ENCODE results near the gene RPH3AL. TPM values are rescaled to one million over a fixed set of nuclear protein-coding genes. Genes with fewer than 3 reads are reported as not detected.
"Not testable (repeated sequence)": the region's sequence is repeated elsewhere in the genome, so short reads cannot be mapped to it uniquely, and the experiment has no call there.

The RPH3AL gene
- total RNA-seq, 1 experiment from 2014 or later = 28.8 TPM

DNA sequence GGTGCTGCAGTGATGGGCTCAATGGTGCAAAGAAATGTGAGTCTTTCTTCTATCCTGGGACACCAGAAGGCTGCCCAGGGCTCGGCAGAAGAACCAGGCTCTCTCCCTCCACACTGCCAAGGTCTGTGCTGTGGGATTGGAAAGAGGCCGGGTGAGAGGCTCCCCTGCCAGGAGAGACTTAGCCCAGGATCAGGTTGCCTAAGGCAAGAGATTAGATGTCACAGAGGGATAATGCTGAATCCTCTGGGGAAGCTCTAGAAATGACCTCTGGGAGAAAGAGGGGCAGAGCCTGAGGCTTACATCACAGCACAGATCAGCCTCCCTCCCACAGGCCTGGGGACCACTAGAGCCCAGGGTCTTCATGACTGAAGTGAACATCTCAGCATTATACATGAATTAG is 165.5 kb downstream of the RPH3AL start:
- DNase-seq (ENCODE audit: low read depth) = no peak
- in situ Hi-C loops (cut with HindIII; ENCODE audit: low pct_unique_long_range_greater_than_20kb, low sequenced_read_pairs) = no loop called here

DNA sequence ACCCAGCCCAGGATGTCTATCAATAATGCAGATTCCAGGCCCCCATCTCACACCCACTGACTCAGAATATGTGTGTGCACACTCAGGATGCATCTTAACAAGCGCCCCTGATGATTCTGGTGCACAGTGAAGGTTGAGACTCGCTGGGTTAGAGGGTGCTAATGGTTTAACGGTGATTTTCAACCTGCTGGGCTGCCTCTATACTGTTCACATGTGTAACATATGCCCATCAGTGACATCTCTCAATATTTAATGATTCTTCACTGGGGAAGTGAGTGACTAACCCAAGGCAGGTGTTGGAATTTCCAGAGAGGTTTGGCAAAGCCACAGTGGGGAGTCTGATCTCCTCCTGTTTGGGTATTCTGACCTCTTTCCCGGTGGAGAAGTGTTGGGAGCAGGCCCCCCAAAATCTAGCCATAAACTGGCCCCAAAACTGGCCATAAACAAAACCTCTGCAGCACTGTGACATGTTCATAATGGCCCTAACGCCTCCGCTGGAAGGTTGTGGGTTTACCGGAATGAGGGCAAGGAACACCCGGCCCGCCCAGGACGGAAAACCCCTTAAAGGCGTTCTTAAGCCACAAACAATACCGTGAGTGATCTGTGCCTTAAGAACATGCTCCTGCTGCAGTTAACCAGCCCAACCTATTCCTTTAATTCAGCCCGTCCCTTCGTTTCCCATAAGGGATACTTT is 167.0 kb downstream of the RPH3AL start:
- in situ Hi-C loops (cut with HindIII; ENCODE audit: low pct_unique_long_range_greater_than_20kb, low sequenced_read_pairs) = no loop called here

DNA sequence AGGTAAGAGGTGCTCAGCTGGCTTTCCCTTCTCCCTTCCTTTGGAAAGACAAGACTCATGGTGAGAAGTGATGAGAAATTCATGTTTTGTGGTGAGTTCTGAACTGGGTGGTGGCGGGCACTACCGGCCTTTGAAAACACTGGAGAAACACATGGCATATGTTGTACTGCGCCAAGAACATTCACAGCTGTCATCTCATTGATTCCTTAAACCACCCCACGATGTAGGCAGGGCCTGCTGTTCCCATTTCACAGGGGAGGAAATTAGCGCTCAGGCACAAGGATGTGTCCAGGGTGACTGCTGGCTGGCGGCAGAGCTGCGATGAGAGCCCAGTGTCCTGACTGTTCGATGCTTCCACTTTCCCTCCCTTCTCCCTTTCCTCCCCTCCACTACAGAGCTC is 169.6 kb downstream of the RPH3AL start:
- DNase-seq (ENCODE audit: low read depth) = no peak
- in situ Hi-C loops (cut with HindIII; ENCODE audit: low pct_unique_long_range_greater_than_20kb, low sequenced_read_pairs) = no loop called here

More for the DNA sequence above, 167.0 kb downstream of the RPH3AL start:
- DNase-seq (ENCODE audit: low read depth) = no peak

DNA sequence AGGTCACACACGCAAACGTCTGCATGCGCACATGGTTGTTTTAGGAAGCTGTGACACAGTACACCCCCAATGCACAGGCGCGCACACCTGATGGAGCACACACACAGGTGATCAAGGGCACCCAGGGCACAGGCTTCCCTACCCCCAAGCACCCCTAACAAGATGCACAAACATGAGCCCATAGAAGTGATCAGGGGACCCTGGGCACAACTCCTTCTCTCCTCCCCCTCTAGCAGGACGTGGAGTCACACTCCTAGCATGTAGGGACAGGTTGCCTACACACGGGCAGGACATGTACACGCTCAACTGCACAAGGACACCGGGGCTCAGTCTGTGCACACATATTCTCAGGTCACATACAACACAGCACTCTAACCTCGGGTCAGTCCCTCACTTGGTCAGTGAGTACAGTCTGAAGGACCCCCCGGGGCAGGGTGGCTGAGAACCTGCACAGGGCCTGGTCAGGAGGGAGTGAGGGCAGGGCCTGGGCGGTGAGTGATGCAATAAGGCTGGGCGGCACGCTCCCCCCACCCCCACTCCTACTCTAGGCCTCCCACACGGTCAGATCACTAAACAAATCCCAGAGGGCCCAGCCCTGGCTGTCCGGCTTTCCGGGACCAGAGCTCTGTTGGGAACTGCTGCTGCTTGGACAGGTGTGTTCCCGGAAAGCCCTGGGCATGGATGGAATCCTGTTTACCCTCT is 170.4 kb downstream of the RPH3AL start:
- in situ Hi-C loops (cut with HindIII; ENCODE audit: low pct_unique_long_range_greater_than_20kb, low sequenced_read_pairs) = no loop called here
- DNase-seq (ENCODE audit: low read depth) = no peak

DNA sequence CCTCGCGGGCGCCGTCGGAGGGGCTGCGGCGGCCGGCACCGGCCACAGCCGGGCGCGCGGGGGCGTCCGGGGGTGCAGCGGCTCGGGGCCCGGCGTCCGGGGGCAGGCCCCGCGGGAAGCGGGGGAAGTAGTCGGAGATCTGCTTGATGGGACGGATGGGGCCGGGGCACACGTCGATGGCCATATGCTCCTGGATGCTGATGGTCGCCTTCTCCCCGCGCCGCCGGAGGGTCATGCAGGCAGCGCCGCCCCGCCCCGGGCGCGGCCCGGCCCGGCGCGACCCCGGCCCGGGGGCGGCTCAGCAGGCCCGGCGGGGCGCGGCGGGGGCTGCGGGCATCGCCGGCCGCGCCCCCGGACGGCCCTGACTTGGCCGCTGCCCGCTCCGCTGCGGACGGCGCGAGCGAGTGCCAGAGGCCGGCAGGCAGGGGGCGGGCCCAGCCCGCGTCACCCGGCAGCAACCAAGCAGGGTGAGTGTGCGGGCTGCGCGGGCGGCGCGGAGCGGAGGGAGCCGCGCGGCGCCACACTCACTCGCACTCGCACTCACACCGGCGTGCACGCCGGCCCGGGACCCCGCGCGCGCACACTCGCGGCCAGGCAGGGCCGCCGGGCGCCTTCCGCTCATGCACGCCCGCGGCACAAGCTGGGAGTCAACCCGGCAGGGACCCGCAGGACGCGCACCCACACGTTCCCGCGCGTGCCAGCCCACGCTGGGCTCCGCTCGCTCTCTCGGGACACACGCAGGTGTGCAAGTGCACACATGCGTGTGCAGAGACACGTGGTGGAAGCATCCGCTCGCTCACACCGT is 171.2 kb downstream of the RPH3AL start, which contains the start of gene DOC2B:
Gene DOC2B, minus strand, starts transcription at position 406 of the 805 bp plus-strand sequence. Its CDS starts 171 bp downstream, at position 235.
- in situ Hi-C loops (cut with HindIII; ENCODE audit: low pct_unique_long_range_greater_than_20kb, low sequenced_read_pairs) = no loop called here
- DNase-seq (ENCODE audit: low read depth) = peak; percentile 29

DNA sequence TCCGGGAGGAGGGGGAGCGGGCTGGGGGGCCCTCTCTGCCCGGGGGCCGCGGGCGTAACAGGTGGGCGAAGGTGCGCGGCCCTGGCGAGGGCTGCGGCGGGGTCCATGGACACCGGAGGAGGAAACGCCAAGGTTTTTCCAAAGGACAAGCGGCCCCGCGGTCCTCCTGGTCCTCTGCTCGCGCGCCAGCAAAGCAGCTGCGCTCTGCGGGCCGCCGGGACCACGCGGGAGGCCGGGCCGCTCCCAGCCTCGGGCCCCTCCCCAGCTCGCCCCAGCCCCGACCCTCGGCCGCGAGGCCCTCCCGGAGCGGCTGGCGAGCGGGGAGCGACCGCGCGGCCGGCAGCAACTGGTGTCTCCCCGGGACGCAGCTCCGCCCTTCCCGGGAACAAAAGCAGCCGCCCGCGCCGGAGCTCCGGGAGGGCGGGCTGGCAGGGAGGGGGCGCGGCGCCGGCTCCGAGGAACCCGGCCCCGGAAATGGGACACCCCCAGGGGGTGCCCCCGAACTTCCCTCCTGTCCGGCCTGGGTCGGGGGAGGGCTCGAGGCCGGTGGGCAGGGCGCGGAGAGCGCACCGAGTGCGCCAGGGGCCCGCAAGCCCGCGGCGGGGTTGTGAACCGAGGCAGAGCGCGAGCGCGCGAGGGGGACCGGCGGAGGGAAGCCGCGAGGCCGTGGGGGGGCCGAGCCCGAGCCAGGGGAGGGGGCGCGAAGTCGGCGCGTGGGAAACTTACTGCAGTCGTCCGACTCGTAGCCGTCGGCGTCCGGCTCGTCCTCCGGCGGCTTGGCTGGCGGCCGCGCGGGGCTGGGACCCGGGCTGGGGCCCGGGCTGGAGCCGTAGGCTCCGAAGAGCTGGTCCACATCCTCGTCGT is 172.0 kb downstream of the RPH3AL start:
- peak; percentile 31 for DNase-seq (ENCODE audit: low read depth)
- in situ Hi-C loops (cut with HindIII; ENCODE audit: low pct_unique_long_range_greater_than_20kb, low sequenced_read_pairs) = no loop called here

DNA sequence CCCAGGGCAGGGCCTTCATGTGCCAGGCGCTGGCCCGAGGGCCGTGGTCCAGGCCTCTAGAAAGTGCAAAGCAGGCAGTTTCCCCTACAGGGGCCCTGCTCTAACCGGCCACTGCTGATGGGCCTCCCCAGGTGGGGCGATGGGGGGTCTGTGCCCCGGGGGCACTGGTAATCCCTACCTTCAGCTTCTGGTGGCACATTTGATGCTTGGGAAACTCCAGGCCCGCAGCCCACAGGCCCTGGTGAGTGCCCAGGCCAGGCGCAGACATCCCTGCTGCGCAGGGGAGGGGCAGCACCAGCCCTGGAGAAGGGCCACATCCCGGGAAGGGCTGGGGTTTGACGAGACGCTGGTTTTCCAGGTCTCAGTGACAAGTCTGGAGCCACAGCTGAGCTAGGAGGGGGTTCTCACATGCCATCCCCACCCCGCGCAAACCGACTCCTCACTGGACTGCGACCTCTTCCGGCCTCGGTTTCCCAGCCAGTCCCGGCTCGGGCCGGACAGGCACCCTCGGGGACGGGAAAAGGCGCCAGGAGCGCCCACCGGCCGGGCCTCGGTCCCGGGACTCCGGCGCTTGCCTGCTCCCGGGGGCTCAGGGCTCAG is 172.7 kb downstream of the RPH3AL start:
- DNase-seq (ENCODE audit: low read depth) = no peak
- in situ Hi-C loops (cut with HindIII; ENCODE audit: low pct_unique_long_range_greater_than_20kb, low sequenced_read_pairs) = no loop called here

DNA sequence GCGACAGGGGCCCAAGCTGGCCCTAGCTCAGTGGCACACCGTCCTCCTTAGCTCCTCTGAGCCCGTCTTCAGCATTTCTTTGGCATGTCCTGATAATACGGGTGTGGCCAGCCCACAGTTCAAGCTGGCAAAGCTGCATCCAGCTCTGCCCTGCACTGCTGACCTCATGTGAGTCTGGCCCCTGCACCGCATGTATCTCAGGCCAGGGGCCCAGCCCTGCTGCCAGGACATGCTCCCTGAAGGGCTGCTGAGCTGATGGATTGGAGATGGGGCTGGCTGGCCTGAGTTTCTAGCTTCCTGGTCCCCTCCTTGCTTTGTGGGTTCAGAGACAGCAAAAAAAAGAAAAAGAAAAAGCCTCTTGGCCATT is 173.6 kb downstream of the RPH3AL start:
- DNase-seq (ENCODE audit: low read depth) = no peak
- in situ Hi-C loops (cut with HindIII; ENCODE audit: low pct_unique_long_range_greater_than_20kb, low sequenced_read_pairs) = no loop called here

DNA sequence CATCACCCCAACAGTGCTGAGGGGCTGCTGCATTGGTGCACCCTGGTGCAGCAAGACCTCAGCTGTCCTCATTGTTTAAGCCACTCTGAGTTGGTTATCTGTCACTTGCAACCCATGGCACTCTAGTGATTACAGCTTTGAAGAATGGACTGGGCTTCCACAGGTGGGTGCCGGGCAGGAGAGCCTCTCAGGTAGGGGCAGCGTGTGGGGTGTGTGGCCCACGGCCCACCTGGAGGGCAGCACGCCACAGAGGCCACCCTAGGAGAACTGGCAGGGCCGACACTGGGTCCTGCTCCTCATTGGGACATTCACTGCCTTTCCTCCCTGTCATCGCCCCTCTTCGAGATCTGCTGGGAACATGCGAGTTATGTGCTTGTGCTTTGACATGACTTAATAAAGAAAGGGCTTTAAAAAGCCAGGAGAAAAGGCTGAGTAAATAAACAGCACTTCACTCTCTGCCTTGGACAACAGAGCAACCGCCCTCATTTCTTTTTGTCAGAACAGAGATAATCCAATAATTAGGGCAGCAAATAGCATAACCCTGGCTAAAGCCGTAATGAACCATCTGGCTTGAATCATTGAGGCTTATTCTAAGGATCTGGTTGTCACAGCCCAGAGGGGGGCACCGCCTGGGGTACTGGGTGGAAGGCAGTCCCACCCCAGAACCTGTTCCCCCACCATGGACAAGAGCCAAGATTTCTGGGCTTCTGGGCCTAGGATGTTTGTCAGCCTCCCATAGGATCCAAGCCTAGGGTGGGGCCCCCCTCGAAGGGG is 174.1 kb downstream of the RPH3AL start:
- in situ Hi-C loops (cut with HindIII; ENCODE audit: low pct_unique_long_range_greater_than_20kb, low sequenced_read_pairs) = no loop called here
- DNase-seq (ENCODE audit: low read depth) = no peak

DNA sequence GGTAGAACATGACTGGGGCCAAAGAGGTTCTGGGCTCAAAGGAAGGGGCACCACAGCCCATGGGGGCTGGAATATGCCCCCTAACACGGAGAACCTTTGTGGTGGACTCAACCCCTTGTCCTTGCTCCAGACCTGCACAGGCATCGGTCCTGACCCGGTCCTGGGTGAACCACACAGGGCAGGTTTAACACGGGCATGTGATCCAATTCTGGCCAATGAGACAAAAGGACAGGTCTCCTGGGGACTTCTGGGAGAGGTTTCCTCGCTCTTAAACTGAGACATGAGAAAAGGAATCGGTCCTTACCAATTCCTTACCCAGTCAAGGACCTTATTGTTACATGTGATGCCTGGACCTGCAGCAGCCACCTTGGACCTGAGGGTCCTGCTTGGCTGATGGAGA is 174.8 kb downstream of the RPH3AL start:
- in situ Hi-C loops (cut with HindIII; ENCODE audit: low pct_unique_long_range_greater_than_20kb, low sequenced_read_pairs) = no loop called here
- DNase-seq (ENCODE audit: low read depth) = no peak

DNA sequence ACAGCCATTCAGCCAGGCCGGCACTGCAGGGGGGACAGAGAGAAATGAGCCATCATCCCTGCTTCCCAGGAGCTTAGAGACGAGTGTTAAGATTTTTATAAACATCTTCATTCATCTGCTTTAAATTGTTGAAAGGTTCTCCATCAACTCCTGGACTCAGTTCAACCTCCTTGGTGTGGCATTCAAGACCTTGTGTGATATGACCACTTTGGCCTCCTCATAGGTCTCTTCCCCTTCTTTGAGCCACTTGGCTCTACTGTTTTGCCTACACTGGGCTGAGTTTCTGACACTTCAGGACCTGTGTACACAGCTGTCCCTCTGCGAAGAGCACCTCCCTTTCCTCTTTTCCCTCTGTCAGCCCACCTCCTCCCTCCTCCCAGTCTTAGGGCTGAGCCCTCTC is 175.5 kb downstream of the RPH3AL start:
- in situ Hi-C loops (cut with HindIII; ENCODE audit: low pct_unique_long_range_greater_than_20kb, low sequenced_read_pairs) = no loop called here
- DNase-seq (ENCODE audit: low read depth) = no peak

DNA sequence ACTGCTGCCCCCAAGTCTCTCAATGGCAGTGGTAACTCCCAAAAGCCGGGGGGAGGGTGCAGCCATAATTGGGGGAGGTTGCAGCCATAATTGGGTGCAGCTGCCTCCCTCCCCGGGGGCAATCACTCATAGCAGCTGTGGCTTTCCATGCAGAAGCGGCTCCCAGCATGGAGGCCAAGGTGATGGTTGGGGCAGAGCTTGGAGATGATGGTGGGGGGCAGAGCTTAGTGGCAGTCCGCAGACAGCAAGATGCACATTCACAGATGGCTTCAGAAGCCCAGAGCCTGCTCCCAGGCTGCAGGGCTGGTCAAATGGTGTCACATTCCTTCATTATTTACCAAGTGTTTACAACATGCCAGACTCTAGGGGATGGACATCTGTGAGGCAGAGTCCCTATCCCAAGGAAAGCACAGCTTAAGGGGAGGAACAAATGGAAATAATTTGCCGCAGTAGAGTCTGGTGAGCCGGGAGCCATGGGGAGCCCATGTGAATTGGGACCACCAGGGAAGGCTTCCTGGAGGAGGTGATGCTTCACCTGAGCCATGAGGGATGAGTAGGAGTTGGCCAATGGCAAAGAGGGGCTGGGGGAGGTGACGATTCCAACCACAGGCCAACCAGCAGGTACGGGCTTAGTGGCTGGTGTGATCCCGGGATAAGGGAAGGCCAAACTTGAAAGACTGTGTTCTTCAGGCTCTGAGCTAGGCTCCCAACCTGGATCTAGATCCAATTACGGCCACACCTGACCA is 179.3 kb downstream of the RPH3AL start:
- no peak for DNase-seq (ENCODE audit: low read depth)
- in situ Hi-C loops (cut with HindIII; ENCODE audit: low pct_unique_long_range_greater_than_20kb, low sequenced_read_pairs) = no loop called here

DNA sequence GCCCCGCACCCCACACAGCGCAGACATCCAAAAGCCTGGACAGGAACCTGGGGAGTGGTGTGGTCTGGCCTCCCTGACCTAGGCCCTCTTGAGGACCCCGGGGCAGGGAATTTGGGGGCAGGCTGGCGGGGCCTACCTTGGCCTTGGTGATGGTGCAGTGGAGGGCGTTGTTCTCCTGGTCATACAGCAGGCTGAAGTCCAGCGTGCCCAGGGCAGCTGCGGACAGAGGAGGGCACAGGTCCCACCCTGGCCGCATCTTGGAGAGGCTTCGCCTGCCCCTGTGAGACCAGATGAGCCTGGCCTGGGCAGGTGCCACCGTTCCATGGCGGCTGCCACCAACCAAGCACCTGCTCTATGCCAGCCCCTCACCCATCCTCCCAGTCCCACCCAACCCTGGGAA is 180.2 kb downstream of the RPH3AL start:
- no peak for DNase-seq (ENCODE audit: low read depth)
- in situ Hi-C loops (cut with HindIII; ENCODE audit: low pct_unique_long_range_greater_than_20kb, low sequenced_read_pairs) = no loop called here

DNA sequence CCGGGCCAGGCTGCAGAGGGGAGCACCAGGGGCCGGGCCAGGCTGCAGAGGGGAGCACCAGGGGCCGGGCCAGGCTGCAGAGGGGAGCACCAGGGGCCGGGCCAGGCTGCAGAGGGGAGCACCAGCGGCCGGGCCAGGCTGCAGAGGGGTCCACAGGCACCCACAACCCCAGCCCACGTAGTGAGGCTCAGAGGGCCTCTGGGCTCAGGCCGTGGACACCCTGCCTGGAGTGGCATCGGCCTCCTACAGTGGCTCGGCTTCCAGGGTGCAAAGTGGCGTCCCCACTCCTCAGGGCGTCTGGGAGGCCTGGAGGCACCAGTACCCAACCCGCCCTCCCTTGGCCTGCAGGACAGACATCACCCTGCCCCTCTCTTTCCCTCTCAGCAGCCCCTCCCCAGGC is 180.7 kb downstream of the RPH3AL start:
- in situ Hi-C loops (cut with HindIII; ENCODE audit: low pct_unique_long_range_greater_than_20kb, low sequenced_read_pairs) = no loop called here
- DNase-seq (ENCODE audit: low read depth) = no peak

DNA sequence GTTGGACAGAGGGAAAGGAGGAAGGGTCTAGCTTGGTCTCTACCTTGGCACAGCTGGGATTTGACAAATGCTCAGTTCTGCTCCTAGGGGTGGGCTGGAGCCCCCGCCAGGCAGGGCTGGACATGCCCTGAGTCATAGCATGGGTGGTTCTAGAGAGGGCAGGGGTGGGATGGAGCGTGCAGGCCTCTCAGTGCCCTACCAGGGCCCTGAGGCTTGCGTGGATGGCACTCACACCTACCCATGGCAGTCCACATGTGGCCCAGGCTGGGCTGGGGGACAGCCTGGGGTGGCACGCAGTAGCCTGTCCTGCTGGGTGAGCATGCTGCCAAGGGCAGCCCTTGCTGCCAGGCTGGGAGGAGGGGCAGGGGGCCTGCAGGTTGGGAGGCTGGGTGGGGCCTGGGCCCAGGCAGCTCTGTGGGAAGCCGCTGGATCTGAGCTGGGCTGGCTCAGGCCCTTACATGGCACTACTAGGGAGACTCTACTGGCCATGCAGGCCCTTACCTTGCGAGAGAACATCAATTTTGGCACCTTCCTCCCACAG is 182.4 kb downstream of the RPH3AL start:
- in situ Hi-C loops (cut with HindIII; ENCODE audit: low pct_unique_long_range_greater_than_20kb, low sequenced_read_pairs) = no loop called here
- DNase-seq (ENCODE audit: low read depth) = no peak

DNA sequence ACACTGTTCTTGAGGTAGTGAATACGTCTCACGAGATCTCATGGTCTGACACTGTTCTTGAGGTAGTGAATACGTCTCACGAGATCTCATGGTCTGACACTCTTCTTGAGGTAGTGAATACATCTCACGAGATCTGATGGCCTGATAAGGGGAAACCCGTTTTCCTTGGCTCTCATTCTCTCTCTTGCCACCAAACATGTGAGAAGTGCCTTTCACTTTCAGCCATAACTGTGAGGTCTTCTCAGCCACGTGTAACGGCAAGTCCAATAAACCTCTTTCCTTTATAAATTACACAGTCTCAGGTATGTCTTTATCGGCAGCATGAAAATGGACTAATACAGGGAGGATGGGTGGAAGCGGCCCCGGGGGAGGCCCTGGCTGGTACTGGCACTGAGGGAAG is 184.0 kb downstream of the RPH3AL start:
- in situ Hi-C loops (cut with HindIII; ENCODE audit: low pct_unique_long_range_greater_than_20kb, low sequenced_read_pairs); DNase-seq (ENCODE audit: low read depth): not testable (repeated sequence)

Measured in Caki2 (cell line).